A204.1 (cell line): Measurements from ENCODE around the gene CYP19A1.
"Not testable (repeated sequence)": the region's sequence is repeated elsewhere in the genome, so short reads cannot be mapped to it uniquely, and the experiment has no call there.

Experiments
- FAIRE-seq: peaks from 2 replicates; lab custom pipeline; 2012; peaks lifted over from hg19 to GRCh38; lab: Jason Lieb, UNC

CYP19A1 gene

DNA sequence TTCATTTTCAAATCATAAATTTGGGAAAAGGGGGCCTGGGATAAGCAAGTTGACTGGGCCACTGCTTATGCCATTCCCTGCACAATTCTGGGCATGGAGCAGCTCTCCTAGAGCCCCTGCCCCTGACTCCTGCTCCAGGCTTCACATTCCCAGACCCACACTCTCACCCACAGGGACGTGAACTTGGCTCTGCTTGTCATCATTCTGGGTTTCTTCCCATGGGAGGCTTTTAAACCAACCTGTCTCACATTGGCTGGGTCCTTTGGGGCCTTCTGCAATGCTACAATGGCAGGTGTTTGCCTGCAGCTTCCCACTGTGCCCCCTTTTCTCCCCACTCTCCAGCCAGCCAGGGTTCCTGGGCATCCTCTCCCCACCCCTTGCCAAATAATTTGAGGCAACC lies 49.1 kb downstream of the CYP19A1 start:
- FAIRE-seq: no peak

DNA sequence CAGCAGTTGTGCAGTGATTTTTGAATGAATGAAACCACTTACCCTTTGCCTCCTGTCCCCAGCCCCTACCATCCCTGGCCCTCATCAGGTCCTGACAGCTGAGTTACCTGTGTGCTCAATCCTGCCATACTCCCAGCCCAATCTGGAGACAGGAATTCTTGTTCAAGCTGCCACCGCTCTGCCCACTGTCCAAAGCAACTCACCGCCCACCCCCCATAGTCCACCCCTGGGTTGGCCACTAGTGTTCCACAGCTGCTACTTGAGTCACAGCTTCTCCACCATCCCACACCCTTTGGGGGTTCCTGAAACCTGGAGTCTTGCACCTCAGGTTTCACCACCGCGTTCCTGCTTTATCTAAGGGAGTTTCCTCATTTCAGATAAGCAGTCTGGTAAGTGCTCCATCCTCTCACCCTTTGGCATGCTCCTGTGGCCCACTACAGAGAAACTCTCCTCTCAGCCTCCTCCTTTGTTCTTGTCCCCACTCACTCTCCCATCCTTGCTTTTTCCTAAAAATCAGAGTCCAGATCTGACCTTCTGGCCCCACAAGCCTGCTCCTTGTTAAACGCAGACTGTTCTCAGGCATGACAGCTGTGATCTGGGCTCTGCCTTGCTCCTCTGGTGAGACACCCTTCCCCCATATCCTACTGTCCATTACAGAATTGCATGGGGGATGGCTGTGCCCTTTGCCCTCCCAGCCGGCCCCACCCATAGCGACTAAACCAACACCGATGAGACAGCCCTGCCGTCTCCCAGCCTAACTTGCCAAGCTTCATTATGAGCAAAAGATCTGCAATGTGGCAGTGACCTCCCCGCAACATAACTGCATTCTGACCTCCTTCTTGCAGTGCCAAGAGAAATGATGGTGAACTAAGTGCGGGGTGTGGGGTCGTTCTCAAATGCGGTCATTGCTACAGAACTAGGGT lies 50.0 kb downstream of the CYP19A1 start:
- FAIRE-seq: no peak

DNA sequence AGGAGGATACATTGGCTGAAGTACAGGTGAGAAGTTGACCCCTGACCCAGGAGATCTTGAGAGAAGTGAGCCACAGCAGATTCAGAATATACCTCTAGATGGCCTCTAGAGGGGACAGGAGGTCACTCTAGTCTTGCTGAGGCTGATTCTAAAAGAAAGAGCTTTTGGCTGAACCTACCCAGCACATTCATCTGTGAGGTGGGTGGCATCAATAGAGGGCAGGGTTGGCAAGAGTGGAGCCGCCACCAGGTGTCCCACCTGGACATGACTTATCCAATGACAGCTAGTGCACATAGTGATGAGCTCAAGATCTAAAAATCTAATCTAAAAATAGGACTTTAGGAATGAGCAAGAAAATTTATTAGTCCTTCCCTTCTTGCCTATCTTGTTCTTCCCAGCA lies 51.6 kb downstream of the CYP19A1 start:
- no peak for FAIRE-seq

DNA sequence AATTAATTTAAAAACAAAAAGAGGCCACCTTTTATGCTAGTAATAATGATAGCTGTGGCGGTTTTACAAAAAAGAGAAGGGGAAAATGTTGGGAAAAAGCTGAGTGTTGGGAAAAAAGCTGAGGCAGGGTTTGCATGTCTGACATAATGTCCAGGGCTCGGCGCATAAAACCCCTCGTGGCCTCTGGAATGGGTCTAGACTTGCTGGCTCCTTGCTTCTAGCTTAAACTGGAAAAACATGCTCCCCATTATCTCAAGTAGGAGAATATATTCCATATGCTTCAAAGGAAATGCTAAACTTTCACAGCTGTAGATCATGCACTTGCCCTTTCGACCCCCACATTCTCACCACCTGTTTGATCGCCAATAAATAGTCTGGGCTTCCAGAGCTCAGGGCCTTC lies 53.0 kb downstream of the CYP19A1 start:
- no peak for FAIRE-seq

DNA sequence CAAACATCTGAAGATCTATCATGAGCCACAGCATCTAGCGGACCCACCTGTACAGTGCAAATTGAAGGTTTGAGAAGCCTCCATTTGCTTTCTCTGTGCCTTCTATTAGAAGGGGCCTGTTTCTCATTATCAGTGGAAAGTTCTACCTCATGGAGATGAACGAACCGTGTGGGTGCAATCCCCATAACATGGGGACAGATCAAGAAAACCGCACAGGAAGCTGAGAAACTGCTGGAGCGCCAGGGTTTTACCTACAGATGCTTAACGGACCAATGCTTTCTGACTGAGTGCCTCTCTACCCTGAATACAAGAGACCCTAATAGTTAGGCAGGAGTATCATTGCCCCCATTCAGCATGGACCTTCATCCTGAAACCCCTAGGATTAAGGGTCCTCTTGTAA lies 53.5 kb downstream of the CYP19A1 start:
- no peak for FAIRE-seq

DNA sequence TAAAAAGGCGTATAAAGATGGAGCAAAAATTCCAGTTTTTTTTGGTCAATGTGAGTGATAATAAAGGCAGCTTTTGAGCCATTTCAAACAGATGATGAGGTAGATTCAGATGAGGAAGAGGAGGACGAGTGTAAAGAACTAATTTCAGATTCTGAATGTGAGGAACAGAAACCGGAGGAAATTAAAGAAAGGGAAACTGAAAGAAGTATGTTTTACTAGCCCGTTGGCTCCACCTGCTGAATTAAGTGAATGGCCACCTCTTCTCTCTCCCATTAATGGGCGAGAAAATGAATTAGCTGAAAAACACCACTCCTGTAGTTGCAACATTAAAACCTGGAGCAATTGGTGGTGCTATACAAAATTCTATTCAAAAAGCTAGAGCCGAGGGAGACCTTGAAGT lies 55.4 kb downstream of the CYP19A1 start:
- no peak for FAIRE-seq

DNA sequence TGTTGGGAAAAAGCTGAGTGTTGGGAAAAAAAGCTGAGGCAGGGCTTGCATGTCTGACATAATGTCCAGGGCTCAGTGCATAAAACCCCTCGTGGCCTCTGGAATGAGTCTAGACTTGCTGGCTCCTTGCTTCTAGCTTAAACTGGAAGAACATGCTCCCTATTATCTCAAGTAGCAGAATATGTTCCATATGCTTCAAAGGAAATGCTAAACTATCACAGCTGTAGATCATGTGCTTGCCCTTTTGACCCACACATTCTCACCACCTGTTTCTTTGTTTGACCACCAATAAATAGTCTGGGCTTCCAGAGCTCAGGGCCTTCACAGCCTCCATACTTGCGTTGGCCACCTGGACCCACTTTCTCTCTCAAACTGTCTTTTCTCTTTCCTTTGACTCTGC lies 56.2 kb downstream of the CYP19A1 start:
- not testable (repeated sequence) for FAIRE-seq

DNA sequence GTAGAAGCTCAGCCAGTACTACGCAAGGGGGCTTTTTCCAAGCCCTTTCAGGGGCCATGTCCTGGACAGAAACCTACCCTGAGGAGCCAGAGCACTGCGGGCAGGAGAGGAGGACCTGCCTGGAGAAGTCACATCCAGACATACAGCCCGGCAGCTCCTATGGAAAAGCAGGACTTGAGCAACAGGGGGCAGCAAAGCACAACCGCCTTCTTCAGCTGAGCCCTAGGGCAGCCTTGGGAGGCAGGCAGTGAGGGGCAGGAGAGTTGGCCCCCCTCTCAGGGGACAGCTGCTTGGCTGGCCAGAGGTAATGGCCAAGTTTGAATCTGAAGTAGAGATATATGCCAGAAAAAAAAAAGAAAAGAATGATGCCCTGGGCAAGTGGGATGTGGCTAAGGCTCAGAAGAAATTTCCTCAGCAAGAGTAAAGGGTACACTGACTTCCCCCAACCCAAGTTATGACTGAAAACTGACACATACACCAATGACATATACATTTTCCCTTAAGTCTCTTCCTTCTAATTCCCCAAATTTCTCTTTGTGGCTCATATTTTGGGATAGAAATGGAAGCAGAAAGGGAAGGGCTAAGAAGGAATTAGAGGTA lies 56.9 kb downstream of the CYP19A1 start:
- FAIRE-seq: no peak

DNA sequence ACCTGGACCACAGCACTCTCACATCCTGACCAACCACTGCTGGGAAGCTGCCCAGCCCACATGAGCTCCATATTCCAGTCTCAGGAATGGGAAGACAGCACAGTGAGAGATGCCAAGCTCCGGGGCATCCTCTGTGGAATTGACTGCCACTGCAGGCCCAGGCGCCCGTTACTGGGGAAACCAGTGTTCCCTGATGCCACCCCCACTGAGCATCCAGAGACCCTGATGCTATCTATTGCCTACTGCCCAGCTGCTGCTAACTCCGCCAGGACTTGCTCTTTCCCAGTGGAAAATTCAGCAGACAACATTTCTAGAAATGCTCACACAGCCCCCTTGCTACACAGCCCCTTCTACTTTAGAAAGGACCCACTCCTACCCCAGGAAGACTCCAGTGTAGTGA lies 57.6 kb downstream of the CYP19A1 start:
- no peak for FAIRE-seq

DNA sequence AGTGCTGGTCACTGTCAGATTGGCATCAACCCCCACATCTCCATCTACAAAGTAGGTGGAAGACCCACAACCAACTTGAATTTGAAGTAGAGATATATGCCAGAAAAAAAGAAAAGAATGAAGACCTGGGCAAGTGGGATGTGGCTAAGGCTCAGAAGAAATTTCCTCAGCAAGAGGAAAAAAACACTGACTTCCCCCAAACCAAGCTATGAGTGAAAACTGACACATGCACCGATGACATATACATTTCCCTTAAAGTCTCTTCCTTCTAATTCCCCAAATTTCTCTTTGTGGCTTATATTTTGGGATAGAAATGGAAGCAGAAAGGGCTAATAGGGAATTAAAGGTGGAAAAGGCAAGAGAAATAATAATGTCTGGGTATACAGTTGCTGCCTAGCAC lies 59.0 kb downstream of the CYP19A1 start:
- no peak for FAIRE-seq

DNA sequence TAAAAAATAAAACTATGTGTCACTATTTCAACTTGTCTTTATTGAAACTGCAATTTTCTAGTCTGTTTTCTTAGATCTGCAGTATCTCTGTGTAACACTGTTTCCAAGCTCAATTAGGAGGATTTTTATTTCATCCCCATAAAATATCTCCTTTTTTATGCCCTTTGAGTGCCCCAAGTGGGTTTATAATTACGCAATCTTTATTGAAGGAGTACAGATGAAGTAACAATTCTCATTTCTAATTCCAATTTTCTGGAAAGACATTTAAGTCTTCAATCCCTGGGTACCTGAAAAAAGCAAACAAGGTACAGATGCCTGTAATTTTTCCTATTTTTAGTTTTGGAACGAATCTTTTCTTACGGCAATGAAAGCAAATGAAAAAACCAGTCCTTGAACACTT lies 61.3 kb downstream of the CYP19A1 start:
- no peak for FAIRE-seq

DNA sequence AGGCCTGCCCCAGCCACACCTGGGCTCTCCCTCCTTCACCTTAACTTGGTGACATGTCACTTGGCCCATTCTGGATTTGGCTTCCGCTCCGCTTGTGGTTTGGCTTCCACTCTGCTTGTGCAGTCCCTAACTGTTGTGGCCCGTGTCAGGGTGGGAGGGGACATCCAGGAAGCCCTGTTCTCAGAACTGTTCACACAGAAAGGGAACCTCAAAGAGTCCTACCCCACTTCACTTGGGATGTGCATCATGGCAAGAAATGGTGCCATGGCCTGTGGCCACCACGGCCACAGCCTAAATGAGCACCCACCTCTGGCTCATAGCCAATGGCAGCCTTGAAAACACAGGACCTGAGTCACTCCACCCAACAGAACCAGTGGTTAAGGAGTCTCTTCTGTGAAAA lies 63.4 kb downstream of the CYP19A1 start:
- FAIRE-seq: no peak

DNA sequence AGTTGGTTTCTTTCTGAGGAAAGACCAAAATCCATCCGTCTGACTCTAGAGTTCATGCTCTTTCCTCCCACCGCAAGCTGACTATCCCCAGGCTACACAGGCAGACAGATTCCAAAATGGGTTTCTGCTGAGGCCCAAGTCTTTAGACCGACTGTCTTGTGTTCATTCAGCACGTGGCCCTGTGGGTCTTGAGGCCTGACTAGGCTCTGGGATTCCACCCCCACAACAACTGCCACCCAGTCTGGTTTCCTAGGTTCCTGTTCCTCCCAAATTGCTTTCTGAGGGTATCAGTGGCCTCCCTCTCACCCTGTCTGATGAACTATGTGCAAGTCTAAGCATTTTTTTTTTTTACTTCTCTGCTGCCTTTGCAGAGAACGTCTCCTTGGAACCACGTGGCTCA lies 67.7 kb downstream of the CYP19A1 start:
- FAIRE-seq: no peak

DNA sequence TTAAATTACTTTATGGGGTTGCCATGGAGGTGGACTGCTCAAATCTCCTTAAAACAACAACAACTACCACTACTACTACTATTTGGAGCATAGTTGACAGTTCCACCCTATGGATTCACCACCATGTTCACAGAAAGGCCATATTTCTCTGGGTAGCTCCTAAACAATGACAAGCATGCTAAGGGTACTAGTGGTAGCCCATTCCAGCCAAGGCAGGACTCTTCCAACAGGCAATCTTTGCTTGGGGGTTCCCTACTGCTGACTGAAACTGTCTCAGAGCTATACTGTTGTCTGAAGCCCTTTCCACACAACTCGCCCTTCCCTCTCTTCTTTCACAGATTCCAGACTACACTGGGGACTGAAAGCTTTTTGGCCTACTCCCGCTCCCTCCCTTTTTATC lies 68.9 kb downstream of the CYP19A1 start:
- no peak for FAIRE-seq

DNA sequence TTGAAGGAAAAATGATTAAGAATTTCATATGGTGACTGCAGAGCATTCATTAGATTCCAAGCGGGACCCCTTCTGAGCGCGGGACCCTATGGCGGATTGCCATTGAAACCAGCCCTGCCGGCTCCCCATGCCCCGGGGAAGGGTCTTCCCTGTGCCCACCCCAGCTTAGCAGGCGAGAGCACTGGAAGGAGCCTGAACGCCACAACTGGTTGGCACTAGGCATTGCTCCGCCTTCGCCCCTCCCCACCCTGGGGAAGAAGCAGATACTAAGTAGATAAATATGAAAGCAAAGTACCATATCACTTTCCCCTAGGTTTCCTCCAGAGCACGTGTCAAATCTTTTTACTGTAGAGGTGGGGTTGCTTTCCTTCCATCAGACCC lies 70.7 kb downstream of the CYP19A1 start:
- no peak for FAIRE-seq

DNA sequence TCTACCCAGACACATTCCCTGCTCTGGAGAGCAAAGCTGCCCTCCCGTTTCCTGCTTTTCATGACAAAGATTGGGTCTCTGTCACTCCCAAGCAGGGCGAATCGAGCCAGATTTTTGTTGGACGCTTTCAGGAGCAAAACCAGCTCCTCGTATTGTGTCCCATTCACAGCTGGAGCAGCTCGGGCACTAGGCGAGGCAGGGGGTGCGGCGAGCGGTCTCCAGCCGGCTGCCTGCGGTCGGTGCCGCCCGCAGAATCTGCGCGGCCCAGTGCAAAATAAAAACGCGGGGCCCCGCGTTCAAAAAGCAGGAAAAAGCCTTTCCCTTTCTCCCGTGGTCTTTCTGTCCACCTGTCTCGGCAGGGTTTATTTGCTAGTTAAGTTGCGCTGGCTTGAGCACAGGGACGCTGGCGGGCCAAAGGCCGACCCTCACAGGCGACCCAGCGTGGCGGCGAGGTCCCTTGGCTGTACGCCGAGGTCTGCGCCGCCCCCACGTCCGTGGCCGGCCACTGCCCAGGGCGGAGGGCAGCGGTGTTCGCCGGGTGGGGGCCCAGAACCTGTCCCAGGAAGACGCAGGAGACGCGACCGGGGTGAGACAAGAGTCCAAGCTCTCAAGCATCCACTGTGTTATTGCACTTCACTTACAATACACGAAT lies 71.2 kb downstream of the CYP19A1 start:
- FAIRE-seq: no peak

DNA sequence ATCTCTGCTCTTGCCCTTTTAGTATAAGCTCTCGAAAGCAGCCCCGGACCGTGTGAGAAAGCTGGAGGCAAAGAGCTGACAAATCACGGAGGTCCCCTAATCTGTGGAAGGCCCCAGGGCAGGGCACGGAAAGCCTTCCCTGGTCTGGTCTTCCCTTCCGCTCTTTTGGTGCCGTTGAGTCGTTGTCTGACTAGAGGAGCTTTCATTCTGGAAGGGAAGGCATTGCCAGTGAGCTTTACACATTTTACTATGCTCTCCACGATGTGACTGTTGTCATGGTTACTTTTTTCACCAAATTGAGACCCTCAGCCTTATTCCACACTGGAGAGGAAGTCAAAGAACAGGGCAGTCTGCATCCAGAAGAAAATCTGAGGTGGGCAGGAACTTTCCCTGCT lies 71.7 kb downstream of the CYP19A1 start:
- no peak for FAIRE-seq

DNA sequence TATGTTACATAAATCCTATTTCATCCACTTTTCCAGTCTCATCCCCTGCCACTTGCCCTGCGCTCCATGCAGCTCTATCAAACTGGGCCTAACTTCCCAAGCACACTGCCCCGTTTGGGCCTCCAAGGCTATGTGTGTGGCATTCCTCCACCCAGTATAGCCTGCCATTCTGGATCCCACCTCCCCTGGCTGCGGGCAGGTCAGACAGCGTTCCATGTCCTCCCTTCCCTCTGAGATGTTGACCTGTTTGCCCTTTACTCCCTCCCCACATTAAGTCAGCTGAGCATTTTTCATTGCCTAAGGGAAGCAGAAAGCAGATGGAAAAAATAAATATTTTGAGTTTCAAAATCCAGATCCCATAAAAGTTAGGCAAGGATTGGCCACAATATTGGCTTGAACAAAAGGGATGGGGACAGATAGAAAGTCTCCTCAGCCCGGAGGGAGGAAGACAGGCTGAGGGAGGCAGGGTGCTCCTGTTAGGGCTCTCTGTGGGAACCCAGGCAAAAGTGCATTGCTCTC lies 73.3 kb downstream of the CYP19A1 start:
- FAIRE-seq: no peak

DNA sequence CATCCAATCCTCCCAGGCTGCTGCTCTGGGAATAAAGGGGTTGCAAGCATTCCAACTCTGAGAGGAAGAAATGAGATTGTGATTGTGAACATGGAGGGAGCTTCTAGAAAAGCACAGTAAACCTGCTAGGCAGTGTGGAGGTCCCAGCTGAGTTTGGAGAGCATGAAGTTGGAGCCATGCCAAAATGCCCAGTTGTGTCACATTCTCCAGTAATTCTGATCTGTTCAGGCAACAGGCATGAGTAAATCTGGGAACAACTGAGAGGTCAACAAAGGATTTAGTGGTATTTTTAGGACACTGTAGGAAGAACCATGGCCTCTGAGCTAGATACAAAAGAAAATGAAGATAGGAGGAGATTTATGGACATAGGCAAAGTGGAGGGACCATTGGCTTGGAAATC lies 74.7 kb downstream of the CYP19A1 start:
- FAIRE-seq: no peak

DNA sequence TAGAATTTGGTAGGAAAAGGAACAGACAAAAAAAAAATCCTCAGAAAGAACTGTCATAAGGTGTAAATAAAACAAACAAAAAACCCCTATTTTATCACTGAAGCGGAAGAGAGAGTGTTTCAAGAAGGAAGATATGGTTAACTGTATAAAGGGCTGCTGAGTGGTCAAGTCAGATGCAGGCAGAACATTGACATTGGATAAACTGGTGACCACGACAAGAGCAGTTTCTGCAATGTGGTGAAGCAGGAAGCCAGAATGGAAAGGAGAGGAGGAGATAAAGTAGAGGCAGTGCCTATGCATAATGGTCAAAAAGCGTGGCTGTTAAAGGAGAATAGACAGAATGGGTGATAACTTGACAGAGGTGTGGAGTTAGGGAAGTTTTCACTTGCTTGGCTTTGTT lies 75.3 kb downstream of the CYP19A1 start:
- FAIRE-seq: no peak

DNA sequence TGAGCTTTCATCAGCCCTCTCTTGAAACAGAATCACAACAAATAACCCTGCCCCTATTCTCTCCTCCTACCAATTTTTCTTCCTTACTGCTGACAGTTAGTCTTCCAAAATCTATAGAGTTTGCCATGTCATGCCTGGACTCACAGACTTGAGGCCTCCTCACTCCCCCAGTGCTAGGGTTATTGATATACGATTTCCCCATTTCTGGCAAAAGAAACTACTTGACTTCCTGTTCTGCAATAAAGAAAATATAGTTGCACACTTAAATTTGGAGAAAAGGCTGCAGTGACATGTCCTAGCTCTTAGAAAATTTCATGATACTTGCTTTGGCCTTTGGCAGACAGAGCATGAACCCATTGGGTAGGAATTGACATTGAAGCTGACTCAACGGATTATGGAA lies 75.9 kb downstream of the CYP19A1 start:
- FAIRE-seq: no peak

DNA sequence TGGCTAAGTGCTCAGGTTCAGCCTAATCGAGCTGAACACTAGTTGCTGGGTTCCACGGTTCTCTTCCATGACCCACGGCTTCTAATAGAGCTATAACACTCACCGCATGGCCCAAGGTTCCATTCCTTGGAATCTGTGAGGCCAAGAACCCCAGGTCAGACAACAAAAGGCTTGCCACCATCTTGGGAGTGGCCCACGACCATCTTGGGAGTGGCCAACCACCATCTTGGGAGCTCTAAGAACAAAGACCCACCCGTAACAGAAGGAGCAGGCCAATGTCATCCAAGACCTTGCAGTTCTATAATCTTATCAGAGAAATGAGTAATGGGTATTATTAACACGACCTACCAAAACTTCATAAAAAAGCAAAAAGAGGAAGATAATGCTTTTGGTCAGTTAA lies 77.3 kb downstream of the CYP19A1 start:
- not testable (repeated sequence) for FAIRE-seq

DNA sequence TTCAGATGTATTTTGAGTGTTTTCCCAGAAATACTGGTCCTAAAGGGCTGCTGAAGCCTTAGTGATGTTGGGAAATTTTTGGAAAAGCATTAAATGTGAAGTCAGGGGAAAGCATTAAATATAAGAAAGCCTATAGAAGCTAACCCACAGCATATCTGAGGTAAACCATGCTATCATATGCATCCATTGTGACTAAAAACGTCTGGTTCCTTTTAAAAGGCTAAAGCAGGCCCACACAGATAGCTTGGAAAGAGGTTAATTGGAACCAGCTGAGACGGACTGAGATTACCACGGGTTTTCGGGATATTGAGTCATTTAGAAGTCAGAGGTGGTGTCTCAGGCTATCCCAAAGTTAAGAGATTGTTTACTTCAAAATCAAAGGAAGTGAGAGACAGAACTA lies 78.2 kb downstream of the CYP19A1 start:
- no peak for FAIRE-seq
